Measurements from ENCODE around the gene LMNTD1.

Gene LMNTD1

GRCh38 chr12:25469861-25470260 is 83.2 kb downstream of the LMNTD1 start:
- Histone ChIP-seq H3K4me1 (ENCODE audit: control insufficient read depth, insufficient read depth, low read length, poor library complexity, severe bottlenecking) (no peaks in the 10 kb centered on the region), H3K27me3 (replicated peaks; ENCODE audit: control insufficient read depth, insufficient read depth, low read length, poor library complexity, severe bottlenecking) (no peaks in the 10 kb centered on the region), H3K27ac (ENCODE audit: insufficient read depth, low read length, poor library complexity, severe bottlenecking) (no peak overlapping the region), H3K36me3 (ENCODE audit: control insufficient read depth, insufficient read depth, low read length) (no peaks in the 10 kb centered on the region), H3K4me3 (ENCODE audit: insufficient read depth, low read depth, low read length, poor library complexity, severe bottlenecking) (no peak overlapping the region), H3K9me3 (ENCODE audit: control insufficient read depth, low read length) (no peaks in the 10 kb centered on the region)
- no peak for DNase-seq

DNA sequence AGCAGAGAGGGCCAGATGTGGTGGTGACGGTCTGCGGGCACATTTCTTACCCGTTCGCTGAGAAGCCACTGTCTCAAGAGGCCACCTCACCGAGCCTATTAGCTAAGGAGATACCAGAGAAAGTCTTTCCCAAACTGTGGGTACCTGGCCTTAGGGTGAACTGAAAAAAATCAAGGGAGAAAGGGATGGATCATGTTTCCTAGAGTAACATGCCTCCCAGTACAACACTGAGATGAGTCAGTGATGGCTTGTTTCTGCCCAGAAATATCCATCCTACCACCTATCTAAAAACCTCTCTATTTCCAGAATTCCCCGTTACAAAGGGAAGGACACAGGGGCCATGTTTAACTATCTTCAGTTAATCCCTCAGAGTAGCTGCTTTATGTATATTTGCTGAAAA is 83.7 kb downstream of the LMNTD1 start:
- H3K36me3 ChIP-seq (ENCODE audit: control insufficient read depth, insufficient read depth, low read length): no peaks in the 10 kb centered on the region
- H3K4me3 ChIP-seq (ENCODE audit: insufficient read depth, low read depth, low read length, poor library complexity, severe bottlenecking): no peak overlapping the region
- no peak for DNase-seq
- H3K27ac ChIP-seq (ENCODE audit: insufficient read depth, low read length, poor library complexity, severe bottlenecking): no peak overlapping the region
- H3K4me1 ChIP-seq (ENCODE audit: control insufficient read depth, insufficient read depth, low read length, poor library complexity, severe bottlenecking): no peaks in the 10 kb centered on the region
- H3K27me3 ChIP-seq (replicated peaks; ENCODE audit: control insufficient read depth, insufficient read depth, low read length, poor library complexity, severe bottlenecking): no peaks in the 10 kb centered on the region
- H3K9me3 ChIP-seq (ENCODE audit: control insufficient read depth, low read length): no peaks in the 10 kb centered on the region

DNA sequence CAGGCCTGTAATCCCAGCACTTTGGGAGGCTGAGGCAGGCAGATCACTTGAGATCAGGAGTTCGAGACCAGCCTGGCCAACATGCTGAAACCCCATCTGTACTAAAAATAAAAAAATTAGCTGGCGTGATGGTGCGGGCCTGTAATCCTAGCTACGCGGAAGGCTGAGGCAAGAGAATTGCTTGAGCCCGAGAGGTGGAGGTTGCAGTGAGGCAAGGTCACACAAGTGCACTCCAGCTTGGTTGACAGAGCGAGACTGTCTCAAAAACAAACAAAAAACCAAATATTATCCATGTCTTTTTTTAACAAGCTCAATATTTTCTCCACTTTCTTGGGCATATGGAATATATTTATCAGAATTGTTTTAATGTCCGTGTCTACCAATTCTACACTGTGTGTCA is 89.6 kb downstream of the LMNTD1 start:
- H3K36me3 ChIP-seq (ENCODE audit: control insufficient read depth, insufficient read depth, low read length): no peaks in the 10 kb centered on the region
- no peak overlapping the region for H3K27ac ChIP-seq (ENCODE audit: insufficient read depth, low read length, poor library complexity, severe bottlenecking)
- H3K27me3 ChIP-seq (replicated peaks; ENCODE audit: control insufficient read depth, insufficient read depth, low read length, poor library complexity, severe bottlenecking): no peaks in the 10 kb centered on the region
- H3K4me3 ChIP-seq (ENCODE audit: insufficient read depth, low read depth, low read length, poor library complexity, severe bottlenecking): no peak overlapping the region
- H3K4me1 ChIP-seq (ENCODE audit: control insufficient read depth, insufficient read depth, low read length, poor library complexity, severe bottlenecking): no peaks in the 10 kb centered on the region
- no peak for DNase-seq
- no peaks in the 10 kb centered on the region for H3K9me3 ChIP-seq (ENCODE audit: control insufficient read depth, low read length)

DNA sequence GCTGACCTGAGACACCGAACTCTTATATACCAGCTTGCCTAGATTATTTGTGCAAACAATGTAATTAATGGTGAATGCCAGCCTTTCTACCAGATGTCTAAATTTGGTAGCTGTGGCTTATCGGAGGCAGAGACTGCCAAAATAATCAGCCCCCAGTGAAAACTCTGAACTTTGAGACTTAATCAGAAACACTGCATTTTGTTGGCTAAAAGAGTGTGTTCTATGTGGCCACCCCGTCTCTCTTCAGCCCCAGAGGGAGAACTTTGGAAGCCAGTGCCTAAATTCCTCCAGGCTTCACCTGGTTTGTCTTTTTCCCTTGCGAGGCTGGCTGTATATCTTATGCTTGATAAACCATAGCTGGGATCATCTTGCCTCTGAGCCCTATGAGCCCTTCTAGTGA is 90.1 kb downstream of the LMNTD1 start:
- Histone ChIP-seq H3K36me3 (ENCODE audit: control insufficient read depth, insufficient read depth, low read length) (no peaks in the 10 kb centered on the region), H3K4me3 (ENCODE audit: insufficient read depth, low read depth, low read length, poor library complexity, severe bottlenecking) (no peak overlapping the region), H3K9me3 (ENCODE audit: control insufficient read depth, low read length) (no peaks in the 10 kb centered on the region), H3K27me3 (replicated peaks; ENCODE audit: control insufficient read depth, insufficient read depth, low read length, poor library complexity, severe bottlenecking) (no peaks in the 10 kb centered on the region), H3K4me1 (ENCODE audit: control insufficient read depth, insufficient read depth, low read length, poor library complexity, severe bottlenecking) (no peaks in the 10 kb centered on the region), H3K27ac (ENCODE audit: insufficient read depth, low read length, poor library complexity, severe bottlenecking) (no peak overlapping the region)
- no peak for DNase-seq

DNA sequence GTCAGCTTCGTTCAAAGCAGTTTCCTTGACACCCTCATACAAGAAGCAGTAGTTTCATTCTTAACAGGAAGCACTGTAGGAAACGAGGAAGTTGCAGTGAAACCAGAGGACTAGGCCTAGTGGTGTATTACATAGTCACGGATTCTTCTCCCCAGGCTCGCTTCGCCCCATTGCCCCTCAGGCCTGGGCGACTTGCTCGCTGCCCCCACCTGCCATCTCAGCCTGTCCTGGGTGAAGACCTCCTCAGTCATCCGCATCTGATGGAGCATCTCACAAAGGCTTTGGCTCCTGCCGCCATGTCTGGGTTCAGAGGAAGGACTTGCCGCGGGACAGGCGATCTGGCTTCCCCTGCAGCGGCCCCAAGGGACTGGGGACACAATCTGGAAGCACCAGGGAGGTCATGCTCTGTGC is 93.5 kb downstream of the LMNTD1 start:
- Histone ChIP-seq H3K4me1 (ENCODE audit: control insufficient read depth, insufficient read depth, low read length, poor library complexity, severe bottlenecking) (no peaks in the 10 kb centered on the region), H3K27ac (ENCODE audit: insufficient read depth, low read length, poor library complexity, severe bottlenecking) (no peak overlapping the region), H3K36me3 (ENCODE audit: control insufficient read depth, insufficient read depth, low read length) (no peaks in the 10 kb centered on the region), H3K27me3 (replicated peaks; ENCODE audit: control insufficient read depth, insufficient read depth, low read length, poor library complexity, severe bottlenecking) (no peaks in the 10 kb centered on the region), H3K4me3 (ENCODE audit: insufficient read depth, low read depth, low read length, poor library complexity, severe bottlenecking) (no peak overlapping the region), H3K9me3 (ENCODE audit: control insufficient read depth, low read length) (no peaks in the 10 kb centered on the region)
- DNase-seq: no peak

DNA sequence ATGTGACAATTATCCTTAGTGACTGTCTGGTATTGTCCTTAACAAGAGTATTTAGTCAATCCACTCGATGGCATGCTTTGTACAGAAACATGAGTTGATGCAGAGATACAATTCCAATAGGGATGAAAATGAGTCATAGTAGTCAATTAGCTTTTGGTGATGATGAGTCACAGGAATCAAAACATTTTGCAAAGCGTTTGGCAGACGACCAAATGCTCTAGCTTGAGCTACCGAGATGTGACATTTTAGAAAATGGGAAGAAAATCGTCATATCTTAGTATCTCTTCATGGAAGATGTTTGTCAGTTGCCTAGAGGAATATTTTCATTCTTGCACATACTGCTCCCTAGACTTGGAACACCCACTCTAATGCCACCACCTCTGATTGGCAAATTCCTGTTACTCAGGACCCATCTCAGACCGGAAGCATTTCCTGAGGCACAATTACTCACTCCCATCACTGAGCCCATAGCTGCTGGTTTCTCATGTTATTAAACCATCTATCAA is 95.0 kb downstream of the LMNTD1 start:
- DNase-seq: no peak
- Histone ChIP-seq H3K4me1 (ENCODE audit: control insufficient read depth, insufficient read depth, low read length, poor library complexity, severe bottlenecking) (no peaks in the 10 kb centered on the region), H3K27ac (ENCODE audit: insufficient read depth, low read length, poor library complexity, severe bottlenecking) (no peak overlapping the region), H3K36me3 (ENCODE audit: control insufficient read depth, insufficient read depth, low read length) (no peaks in the 10 kb centered on the region), H3K27me3 (replicated peaks; ENCODE audit: control insufficient read depth, insufficient read depth, low read length, poor library complexity, severe bottlenecking) (peaks cover 3% of the 10 kb centered on the region), H3K9me3 (ENCODE audit: control insufficient read depth, low read length) (no peaks in the 10 kb centered on the region), H3K4me3 (ENCODE audit: insufficient read depth, low read depth, low read length, poor library complexity, severe bottlenecking) (no peak overlapping the region)

GRCh38 chr12:25456474-25456873 is 96.6 kb downstream of the LMNTD1 start:
- no peaks in the 10 kb centered on the region for H3K4me1 ChIP-seq (ENCODE audit: control insufficient read depth, insufficient read depth, low read length, poor library complexity, severe bottlenecking)
- peaks cover 3% of the 10 kb centered on the region for H3K27me3 ChIP-seq (replicated peaks; ENCODE audit: control insufficient read depth, insufficient read depth, low read length, poor library complexity, severe bottlenecking)
- no peaks in the 10 kb centered on the region for H3K36me3 ChIP-seq (ENCODE audit: control insufficient read depth, insufficient read depth, low read length)
- H3K4me3 ChIP-seq (ENCODE audit: insufficient read depth, low read depth, low read length, poor library complexity, severe bottlenecking): no peak overlapping the region
- H3K9me3 ChIP-seq (ENCODE audit: control insufficient read depth, low read length): no peaks in the 10 kb centered on the region
- DNase-seq: no peak
- no peak overlapping the region for H3K27ac ChIP-seq (ENCODE audit: insufficient read depth, low read length, poor library complexity, severe bottlenecking)

GRCh38 chr12:25455696-25456095 is 97.4 kb downstream of the LMNTD1 start:
- no peak overlapping the region for H3K27ac ChIP-seq (ENCODE audit: insufficient read depth, low read length, poor library complexity, severe bottlenecking)
- H3K4me1 ChIP-seq (ENCODE audit: control insufficient read depth, insufficient read depth, low read length, poor library complexity, severe bottlenecking): no peaks in the 10 kb centered on the region
- H3K36me3 ChIP-seq (ENCODE audit: control insufficient read depth, insufficient read depth, low read length): no peaks in the 10 kb centered on the region
- no peak for DNase-seq
- H3K27me3 ChIP-seq (replicated peaks; ENCODE audit: control insufficient read depth, insufficient read depth, low read length, poor library complexity, severe bottlenecking): peaks cover 3% of the 10 kb centered on the region
- H3K9me3 ChIP-seq (ENCODE audit: control insufficient read depth, low read length): no peaks in the 10 kb centered on the region
- H3K4me3 ChIP-seq (ENCODE audit: insufficient read depth, low read depth, low read length, poor library complexity, severe bottlenecking): no peak overlapping the region

DNA sequence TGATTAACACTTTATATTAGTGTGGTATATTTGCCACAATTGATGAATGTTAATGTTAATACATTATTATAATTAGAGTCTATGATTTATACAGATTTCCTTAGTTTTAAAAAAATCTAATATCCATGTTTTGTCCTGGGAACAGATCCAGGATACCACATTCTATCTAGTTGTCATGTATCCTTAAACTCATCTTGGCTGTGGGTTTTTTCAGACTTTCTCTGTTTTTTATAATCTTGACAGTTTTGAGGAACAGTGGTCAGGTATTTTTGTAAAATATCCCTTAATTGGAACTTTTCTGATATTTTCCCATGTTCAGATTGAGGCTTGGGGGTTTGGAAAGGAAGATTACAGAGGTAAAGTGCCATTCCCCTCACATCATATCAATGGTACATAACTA is 104.1 kb downstream of the LMNTD1 start:
- Histone ChIP-seq H3K36me3 (ENCODE audit: control insufficient read depth, insufficient read depth, low read length) (no peaks in the 10 kb centered on the region), H3K27ac (ENCODE audit: insufficient read depth, low read length, poor library complexity, severe bottlenecking) (no peak overlapping the region), H3K4me1 (ENCODE audit: control insufficient read depth, insufficient read depth, low read length, poor library complexity, severe bottlenecking) (no peaks in the 10 kb centered on the region), H3K4me3 (ENCODE audit: insufficient read depth, low read depth, low read length, poor library complexity, severe bottlenecking) (no peak overlapping the region), H3K9me3 (ENCODE audit: control insufficient read depth, low read length) (no peaks in the 10 kb centered on the region), H3K27me3 (replicated peaks; ENCODE audit: control insufficient read depth, insufficient read depth, low read length, poor library complexity, severe bottlenecking) (peaks cover 3% of the 10 kb centered on the region)
- DNase-seq: no peak

GRCh38 chr12:25447046-25447445 is 106.0 kb downstream of the LMNTD1 start:
- no peak overlapping the region for H3K4me3 ChIP-seq (ENCODE audit: insufficient read depth, low read depth, low read length, poor library complexity, severe bottlenecking)
- no peaks in the 10 kb centered on the region for H3K27me3 ChIP-seq (replicated peaks; ENCODE audit: control insufficient read depth, insufficient read depth, low read length, poor library complexity, severe bottlenecking)
- H3K27ac ChIP-seq (ENCODE audit: insufficient read depth, low read length, poor library complexity, severe bottlenecking): no peak overlapping the region
- H3K36me3 ChIP-seq (ENCODE audit: control insufficient read depth, insufficient read depth, low read length): no peaks in the 10 kb centered on the region
- no peaks in the 10 kb centered on the region for H3K4me1 ChIP-seq (ENCODE audit: control insufficient read depth, insufficient read depth, low read length, poor library complexity, severe bottlenecking)
- no peaks in the 10 kb centered on the region for H3K9me3 ChIP-seq (ENCODE audit: control insufficient read depth, low read length)
- DNase-seq: no peak

DNA sequence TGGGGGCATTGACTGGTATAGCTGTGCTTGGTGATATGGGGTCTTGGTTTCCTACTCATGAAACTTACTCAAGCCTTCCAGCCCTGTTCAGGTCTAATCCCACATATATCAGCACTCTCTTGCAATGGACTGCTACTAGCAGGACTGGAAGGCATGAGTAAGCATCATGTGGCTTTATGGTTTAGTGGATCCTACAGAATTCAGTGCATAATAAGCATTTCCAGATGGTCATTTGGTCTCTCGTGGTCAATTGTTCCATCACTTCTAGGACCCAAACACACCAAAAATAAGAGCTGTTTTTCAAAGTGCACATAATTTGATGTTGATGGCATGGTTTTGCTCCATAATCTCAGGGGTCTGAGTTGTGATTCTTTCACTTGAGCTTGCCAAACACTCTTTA is 114.4 kb downstream of the LMNTD1 start:
- Histone ChIP-seq H3K27me3 (replicated peaks; ENCODE audit: control insufficient read depth, insufficient read depth, low read length, poor library complexity, severe bottlenecking) (no peaks in the 10 kb centered on the region), H3K27ac (ENCODE audit: insufficient read depth, low read length, poor library complexity, severe bottlenecking) (no peak overlapping the region), H3K4me3 (ENCODE audit: insufficient read depth, low read depth, low read length, poor library complexity, severe bottlenecking) (no peak overlapping the region), H3K36me3 (ENCODE audit: control insufficient read depth, insufficient read depth, low read length) (no peaks in the 10 kb centered on the region), H3K9me3 (ENCODE audit: control insufficient read depth, low read length) (no peaks in the 10 kb centered on the region), H3K4me1 (ENCODE audit: control insufficient read depth, insufficient read depth, low read length, poor library complexity, severe bottlenecking) (no peaks in the 10 kb centered on the region)
- no peak for DNase-seq
